Fibroblast of lung (primary cell): ENCODE measurements around the gene CD58.

Experiments
- CTCF ChIP-seq, 2 donors: IDR thresholded peaks in 1 of 2; conservative IDR thresholded peaks in 1 of 2; 1 replicate in 1 of 2; 2 replicates in 1 of 2; pipeline ENCODE4 v1.5.1; 2011 to 2012; ENCODE audit warnings: low read length in 2 of 2, control low read depth in 1 of 2, inconsistent platforms in 1 of 2, low read depth in 1 of 2, mild to moderate bottlenecking in 1 of 2
- EZH2 ChIP-seq: IDR thresholded peaks from 2 replicates; pipeline ENCODE4 v1.5.1; 2012; ENCODE audit warnings: low read length, control low read depth, mild to moderate bottlenecking; ENCODE audit errors: missing control alignments

- TF ChIP-seq CTCF (conservative IDR thresholded peaks at IDR 0.05 in 1 of 2, IDR thresholded peaks at IDR 0.05 in 1 of 2; ENCODE audit: low read depth in 1 of 2, low read length in 2 of 2) (peak; percentile 32 to 41), EZH2 (no peak)
Observed at GRCh38 chr1:116570358-116571214, at the start of gene CD58.
